GM12892 (cell line): ENCODE results near the gene ABCC1.

Experiments
- DNase-seq: peaks from one replicate; pipeline ENCODE4 v3.0.0; 2011; ENCODE audit not compliant: insufficient read length
- FAIRE-seq: peaks from 2 replicates; lab custom pipeline; 2011; peaks lifted over from hg19 to GRCh38; lab: Jason Lieb, UNC
- POLR2A ChIP-seq: IDR thresholded peaks from 2 replicates; pipeline ENCODE4 v1.6.1; 2011; ENCODE audit warnings: low read depth, low read length, control low read depth
- POLR2AphosphoS5 ChIP-seq: IDR thresholded peaks from 2 replicates; pipeline ENCODE4 v1.6.1; 2011; ENCODE audit warnings: low read depth, low read length, control low read depth
- TAF1 ChIP-seq: IDR thresholded peaks from 2 replicates; pipeline ENCODE4 v1.6.1; 2011; ENCODE audit warnings: low read depth, mild to moderate bottlenecking, control low read depth, low read length, borderline replicate concordance

The ABCC1 gene

DNA sequence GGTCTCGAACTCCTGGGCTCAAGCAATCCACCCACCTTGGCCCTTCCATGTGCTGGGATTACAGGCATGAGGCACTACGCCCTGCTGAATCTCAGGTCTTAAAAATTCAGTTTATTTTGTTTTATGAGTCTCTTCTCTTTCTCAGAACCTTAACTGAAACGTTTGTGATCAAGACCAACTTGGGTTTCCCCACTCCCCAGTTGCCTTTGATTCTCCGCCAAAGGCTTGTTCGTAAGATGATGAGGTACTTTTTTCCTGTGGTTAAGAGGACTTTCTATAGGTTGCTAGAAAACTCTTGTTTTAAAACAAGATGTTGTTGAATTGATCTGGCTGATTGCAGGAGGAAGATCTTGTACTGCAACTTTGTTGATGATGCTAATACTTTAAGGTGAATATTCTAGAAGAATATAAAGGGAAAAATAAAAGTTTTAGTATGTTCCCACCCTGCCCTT is 11.7 kb downstream of the ABCC1 start:
- DNase-seq (no peak), FAIRE-seq (no peak)
- no peak for TF ChIP-seq POLR2AphosphoS5

DNA sequence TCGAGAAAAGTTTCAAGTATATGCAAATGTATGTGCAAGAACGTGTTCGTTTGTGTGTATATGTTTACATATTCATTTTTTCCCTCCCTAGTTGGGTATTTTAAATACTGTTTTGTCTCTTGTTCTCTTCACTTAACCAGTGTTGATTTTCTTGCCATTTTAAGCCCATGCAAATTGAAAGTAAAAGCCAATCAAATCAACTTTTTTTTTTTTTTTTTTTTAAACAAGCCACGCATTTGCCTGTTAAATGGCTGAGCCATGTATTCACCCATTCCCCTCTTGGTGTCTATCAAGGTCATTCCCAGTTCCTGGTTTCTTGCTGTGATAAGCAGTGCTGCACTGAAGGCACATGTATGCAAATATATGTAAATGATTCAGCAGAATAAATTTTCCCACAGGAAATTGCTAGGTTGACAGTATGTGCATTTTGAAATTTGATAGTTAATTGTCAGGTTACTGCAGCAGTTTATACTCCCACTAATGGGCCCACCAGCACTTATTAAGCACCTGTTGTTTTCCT is 12.2 kb downstream of the ABCC1 start:
- FAIRE-seq (no peak), DNase-seq (no peak)
- TF ChIP-seq TAF1, result no peak
- TF ChIP-seq POLR2A, result no peak
- TF ChIP-seq POLR2AphosphoS5, result no peak

DNA sequence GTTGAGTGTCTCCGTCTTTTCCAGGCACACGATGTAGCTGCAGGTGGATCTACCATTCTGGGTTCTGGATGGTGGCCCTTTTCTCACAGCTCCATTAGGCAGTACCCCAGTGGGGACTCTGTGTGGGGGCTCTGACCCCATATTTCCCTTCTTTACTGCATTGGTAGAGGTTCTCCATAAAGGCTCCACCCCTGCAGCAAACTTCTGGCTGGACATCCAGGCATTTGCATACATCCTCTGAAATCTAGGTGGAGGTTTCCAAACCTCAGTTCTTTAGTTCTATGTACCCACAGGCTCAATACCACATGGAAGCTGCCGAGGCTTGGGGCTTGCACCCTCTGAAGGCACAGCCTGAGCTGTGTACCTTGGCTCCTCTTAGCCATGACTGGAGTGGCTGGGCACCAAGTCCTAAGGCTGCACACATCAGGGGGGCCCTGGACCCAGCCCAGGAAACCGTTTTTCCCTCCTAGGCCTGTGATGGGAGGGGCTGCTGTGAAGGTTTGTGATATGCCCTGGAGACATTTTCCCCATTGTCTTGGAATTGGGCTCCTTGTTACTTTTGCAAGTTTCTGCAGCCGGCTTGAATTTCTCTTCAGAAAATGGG is 14.0 kb downstream of the ABCC1 start:
- no peak for TF ChIP-seq POLR2A
- TF ChIP-seq TAF1, result no peak
- TF ChIP-seq POLR2AphosphoS5, result no peak
- DNase-seq, result no peak
- no peak for FAIRE-seq

DNA sequence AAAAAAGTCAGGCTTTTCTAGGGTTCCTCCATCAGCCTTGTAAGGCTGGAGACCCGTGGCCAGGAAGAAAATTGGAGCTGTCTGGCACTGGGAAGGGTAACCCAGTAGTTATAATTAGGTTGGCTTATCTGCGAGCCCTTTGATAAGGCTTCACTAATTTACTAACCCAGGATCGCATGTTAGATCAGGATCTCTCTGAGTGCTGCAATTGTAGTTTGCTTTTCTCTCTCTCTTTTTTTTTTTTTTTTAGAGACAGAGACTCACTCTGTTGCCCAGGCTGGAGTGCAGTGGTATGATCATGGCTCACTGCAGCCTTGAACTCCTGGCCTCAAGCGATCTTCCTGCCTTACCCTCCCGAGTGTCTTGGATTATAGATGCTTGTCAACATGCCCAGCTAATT is 17.0 kb downstream of the ABCC1 start:
- no peak for DNase-seq
- TF ChIP-seq POLR2A (no peak), TAF1 (no peak), POLR2AphosphoS5 (no peak)
- FAIRE-seq, result no peak

DNA sequence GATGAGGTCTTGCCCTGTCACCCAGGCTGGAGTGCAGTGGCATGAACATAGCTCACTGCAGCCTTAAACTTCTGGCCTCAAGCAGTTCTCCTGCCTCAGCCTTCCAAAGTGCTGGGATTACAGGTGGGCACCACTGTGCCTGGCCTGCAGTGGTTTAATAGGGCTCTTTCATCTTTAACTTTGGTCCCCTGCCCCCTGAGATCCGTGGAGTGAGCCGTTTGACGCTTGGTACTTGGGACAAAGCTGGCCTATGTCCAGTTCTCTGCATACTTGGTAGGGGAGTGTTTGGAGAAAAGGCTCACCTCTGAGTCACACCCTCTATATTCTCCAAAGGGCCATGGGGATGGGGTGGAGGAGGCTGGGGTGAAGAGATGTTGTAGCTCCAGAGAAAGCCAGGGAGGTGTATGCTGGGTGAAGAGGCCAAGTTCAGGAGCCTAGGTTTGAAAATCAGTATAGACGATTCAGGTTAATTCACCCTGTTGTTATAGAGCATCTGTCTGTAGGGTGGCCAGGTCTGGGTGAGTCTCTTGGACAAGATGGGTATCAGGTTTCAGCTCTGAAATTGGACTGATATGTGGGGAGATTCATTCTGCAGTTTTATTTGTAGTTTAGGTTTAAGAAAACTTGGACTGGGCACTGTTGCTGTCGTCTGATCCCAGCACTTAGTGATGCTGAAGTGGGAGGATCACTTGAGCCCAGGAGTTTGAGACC is 17.6 kb downstream of the ABCC1 start:
- no peak for FAIRE-seq
- TF ChIP-seq POLR2AphosphoS5 (no peak), POLR2A (no peak), TAF1 (no peak)
- DNase-seq, result no peak

DNA sequence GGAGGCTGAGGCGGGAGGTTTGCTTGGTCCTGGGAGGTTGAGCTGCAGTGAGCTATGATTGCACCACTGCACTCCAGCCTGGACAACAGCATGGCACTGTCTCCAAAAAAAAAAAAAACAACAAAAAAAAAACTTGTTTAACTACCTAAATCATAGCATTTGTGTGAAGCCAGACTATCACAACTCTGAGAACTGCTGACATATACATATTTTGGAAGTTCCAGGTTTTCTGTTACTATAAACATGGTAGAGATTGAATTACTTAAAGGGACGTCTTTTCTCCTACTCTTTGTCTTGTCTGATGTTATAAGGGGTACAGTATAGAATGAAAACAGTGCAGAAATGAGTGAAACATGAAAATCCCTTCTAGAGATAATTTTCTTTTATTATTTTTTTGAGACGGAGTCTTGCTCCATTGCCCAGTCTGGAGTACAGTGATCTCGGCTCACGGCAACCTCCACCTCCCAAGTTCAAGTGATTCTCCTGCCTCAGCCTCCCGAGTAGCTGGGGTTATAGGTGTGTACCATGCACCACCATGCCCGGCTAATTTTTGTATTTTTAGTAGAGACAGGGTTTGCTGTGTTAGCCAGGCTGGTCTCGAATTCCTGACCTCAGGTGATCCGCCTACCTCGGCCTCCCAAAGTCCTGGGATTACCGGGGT is 18.4 kb downstream of the ABCC1 start:
- TF ChIP-seq TAF1, result no peak
- no peak for TF ChIP-seq POLR2AphosphoS5
- TF ChIP-seq POLR2A, result no peak
- no peak for DNase-seq
- FAIRE-seq, result no peak

DNA sequence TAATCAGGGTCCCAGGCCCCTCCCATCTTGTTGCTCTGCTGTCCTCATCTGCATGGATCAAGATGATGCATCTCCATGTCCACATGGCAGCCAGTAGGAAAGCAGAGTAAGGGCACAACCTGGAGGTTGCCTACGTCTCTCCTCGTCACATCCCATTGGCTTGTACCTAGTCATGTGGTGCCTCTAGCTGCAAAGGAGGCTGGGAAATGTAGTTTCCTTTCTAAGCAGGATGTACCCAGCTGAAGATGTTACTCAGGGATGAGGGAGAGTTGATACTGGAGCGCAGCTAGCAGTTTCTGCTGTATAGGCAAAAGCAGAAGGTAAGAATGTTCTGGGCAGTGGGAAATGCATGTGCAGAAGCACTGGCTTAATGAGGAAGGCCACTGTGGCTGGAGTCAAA is 20.8 kb downstream of the ABCC1 start:
- TF ChIP-seq POLR2AphosphoS5 (no peak), TAF1 (no peak), POLR2A (no peak)
- DNase-seq (no peak), FAIRE-seq (no peak)

DNA sequence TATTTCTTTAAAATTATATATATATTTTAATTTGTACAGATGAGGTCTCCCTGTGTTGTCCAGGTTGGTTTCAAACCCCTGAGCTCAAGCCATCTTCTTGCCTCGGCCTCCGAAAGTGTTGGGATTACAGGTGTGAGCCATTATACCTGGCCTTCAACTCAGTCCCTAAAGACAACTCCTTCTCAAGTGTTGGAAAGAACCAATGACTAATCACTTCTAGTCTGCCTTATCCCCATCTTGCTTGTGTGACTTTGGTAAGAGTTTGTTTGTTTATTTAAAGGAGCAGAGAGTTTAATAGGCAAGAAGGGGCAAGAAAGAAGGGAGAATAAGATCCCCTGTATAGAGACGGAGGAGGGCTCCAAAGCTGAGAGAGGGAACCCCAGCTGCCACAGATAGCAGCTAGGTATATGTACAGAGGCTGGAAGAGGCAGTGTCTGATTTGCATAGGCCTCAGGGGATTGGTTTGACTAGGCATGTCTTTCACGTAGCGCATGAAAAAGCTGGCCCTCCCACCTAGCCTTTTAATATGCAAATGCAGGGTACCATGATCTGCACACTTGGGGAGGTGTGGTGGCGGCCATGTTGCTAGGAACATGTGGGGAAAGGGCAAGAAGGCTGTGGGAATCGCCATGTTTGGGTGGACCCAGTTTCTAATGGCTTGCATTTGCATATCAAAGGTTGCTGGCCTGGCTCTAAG is 21.5 kb downstream of the ABCC1 start:
- FAIRE-seq, result no peak
- TF ChIP-seq POLR2AphosphoS5, result no peak
- no peak for DNase-seq

DNA sequence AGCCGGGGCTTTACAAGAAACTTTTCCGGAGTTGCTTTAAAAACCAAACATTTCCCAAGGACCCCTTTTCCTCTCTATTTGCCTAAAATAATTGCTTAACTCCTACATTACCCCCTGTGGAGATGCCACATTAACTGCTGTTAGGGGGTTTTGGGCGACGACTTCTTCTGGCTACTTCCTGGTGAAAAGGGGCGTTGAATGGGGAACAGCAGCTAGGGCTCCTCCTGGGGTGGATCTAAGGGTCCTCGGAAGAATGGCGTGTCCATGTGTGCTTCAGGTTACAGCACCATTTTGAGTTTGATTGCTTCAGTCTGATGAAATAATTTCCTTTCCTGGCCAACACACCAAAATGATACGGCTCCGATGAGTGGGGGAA is 22.0 kb downstream of the ABCC1 start:
- FAIRE-seq (no peak), DNase-seq (no peak)
- TF ChIP-seq POLR2A (no peak), TAF1 (no peak), POLR2AphosphoS5 (no peak)

DNA sequence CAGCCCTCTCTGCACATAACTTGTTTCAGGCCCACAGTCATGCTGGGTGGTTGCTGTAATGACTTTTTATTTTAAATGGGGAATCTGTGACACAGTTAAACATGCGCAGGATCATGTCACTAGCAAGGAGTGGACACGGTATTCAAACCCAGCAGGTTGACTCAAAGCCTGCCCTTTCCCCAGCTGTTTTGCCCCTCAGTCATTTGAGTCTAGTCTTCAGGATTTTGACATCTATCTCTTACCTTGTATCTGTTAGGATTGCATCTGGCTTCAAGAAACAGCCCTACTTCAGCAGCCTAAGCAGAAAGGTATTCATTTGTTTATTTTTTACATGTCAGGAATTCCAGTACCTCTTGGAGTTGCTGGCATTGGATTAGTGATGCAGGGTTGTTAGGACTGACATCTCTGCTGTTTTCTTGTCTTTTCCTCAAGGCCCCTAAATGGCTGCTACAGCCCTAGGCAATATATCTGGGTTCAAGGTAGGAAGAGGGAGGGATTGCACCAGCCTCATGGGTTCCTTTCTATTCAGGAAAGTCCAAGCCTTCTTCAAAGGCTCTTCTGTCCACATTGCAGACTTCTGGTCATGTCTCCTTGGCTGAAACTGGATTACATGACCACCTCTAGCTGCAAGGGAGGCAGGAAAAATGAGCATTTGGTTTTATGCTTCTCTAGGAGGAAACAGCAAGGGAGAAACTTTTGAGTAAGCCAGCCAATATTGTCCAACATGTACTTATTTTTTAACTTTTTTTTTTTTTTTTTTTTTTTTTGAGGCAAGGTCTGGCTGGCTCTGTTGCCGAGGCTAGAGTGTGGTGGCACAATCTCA is 22.8 kb downstream of the ABCC1 start:
- no peak for DNase-seq
- no peak for FAIRE-seq
- no peak for TF ChIP-seq TAF1
- TF ChIP-seq POLR2A, result no peak
- no peak for TF ChIP-seq POLR2AphosphoS5

DNA sequence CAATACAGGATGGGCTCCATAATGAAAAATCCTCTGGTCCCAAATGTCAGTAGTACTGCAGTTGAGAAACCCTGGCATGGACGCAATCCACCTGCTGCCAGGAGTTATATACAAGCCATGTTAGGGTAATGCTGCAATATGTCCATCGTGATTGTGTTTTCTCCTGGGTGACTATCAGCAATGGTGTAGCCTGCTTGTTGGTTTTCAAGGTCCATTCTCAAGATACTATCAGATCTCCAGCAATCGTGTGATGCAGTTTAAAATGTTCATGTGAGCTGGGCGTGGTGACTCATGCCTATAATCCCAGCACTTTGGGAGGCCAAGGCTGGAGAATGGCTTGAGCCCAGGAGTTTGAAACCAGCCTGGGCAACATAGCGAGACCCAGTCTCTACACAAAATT is 24.0 kb downstream of the ABCC1 start:
- no peak for DNase-seq
- TF ChIP-seq TAF1 (no peak), POLR2AphosphoS5 (no peak), POLR2A (no peak)
- FAIRE-seq, result no peak

DNA sequence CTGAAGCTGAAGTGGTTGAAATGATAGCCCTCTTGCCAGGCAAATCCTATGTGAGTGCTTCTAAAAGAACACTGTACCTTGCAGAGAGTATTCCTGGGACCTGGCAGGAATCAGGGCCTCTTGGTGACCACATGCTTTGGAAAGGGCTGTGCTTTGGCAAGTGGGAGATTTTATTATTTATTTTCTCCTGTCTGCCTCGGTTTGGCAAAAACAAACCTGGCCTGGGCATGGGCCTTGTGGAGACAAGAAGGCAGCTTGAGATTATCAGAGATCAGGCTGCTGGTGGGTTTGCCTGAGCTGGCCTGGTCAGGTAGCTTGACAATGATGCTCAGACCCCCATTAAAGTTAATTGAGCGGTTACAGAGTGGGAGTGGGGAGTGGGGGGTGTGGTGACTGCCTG is 24.6 kb downstream of the ABCC1 start:
- DNase-seq (no peak), FAIRE-seq (no peak)
- TF ChIP-seq TAF1 (no peak), POLR2A (no peak), POLR2AphosphoS5 (no peak)
